HG03460 (cell line): ENCODE measurements around the gene IPCEF1.
"Not testable (repeated sequence)": the region's sequence is repeated elsewhere in the genome, so short reads cannot be mapped to it uniquely, and the experiment has no call there.

Source experiments
- ATAC-seq: cut with Tn5 transposase; IDR thresholded peaks from one replicate; pipeline ENCODE4 v1.9.1; 2021; ENCODE audit not compliant: unreplicated experiment

IPCEF1 gene

DNA sequence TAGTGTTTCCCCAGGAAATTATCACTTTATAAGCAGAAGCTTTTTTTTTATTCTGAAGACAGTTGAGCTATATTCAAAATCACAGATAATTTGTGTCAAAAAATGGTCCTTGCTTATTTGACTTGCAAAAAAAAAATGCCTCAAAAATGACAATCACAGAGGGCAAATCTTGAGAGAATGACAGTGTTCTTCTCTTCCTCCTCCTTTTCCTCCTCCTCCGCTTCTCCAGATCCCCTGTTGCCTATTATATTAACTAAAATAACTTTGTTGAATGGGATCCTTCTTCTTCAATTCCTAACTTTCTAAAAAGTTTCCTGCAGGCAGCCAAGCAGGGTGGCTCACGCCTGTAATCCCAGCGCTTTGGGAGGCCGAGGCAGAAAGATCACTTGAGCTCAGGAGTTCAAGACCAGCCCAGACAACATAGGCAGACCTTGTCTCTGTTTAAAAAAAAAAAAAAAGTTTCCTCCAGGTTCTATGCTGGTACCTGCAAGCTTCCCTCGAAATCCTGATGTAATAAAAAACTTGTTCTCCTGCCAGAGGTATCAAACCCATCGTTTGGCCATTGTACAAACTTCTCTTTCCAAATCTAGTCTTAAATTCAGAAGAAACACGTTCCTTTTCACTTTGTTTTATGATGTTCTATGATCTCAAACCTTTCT is 128.6 kb downstream of the IPCEF1 start:
- no peak for ATAC-seq

DNA sequence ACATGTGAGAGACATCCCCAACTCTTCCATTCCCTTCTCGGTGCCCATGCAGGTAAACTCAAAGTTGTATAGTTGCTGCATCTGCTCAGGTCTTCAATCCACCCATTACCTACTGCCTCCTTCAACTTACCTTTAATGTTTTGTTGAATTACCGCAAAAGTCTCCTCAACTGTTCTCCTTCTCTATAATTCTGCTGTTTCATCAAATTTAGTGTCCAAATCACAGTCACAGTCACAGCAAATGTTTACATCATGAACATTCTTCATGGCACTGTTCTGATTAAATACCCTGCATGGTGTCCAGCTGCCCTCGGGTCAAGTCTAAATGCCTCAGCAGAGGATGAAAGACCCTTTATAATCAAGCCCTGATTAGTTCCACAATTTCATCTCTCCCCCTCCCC is 130.1 kb downstream of the IPCEF1 start:
- ATAC-seq: no peak

DNA sequence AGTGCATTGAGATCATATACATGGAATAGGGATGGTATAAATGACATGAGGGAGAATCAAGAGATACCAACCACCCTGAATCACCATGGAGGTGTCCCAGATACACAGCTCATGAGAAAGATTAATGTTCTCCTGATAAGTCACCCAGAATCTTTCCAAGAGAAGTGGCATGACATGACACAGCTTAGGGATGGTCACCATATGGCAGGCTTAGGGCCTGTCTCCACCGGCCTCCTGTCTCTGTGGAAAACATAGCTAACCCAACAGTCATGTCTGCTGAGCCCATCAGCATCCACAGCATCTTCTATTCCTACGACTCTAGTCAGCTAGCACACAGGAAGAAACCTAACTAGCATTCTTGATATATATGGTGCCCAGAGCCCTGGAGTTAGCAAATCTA is 133.3 kb downstream of the IPCEF1 start:
- ATAC-seq: no peak

GRCh38 chr6:154222716-154223115 is 133.9 kb downstream of the IPCEF1 start:
- ATAC-seq: no peak

DNA sequence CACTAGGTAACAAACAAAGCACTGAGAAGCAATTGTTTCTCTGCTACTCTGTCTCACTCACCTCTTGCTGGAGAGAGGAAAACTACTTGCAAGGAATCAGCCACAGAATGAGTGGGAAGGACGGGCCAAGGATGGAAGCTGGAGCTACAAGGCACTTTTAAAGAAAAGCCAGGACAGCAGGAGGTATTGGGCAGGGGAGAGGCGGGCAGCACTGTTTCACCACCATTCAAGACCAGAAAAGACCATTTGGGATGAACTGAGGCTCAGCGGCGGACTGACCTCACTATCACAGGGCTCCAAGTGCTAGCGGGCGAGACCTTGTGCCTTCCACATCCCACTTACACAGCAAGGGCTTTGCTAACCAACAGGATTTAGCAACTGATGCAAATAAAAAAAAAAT is 137.4 kb downstream of the IPCEF1 start:
- no peak for ATAC-seq

GRCh38 chr6:154218787-154219186 is 137.8 kb downstream of the IPCEF1 start:
- ATAC-seq: no peak

- ATAC-seq: no peak
Measured at GRCh38 chr6:154218301-154218700, 138.3 kb downstream of the IPCEF1 start.

- no peak for ATAC-seq
Measured at GRCh38 chr6:154213782-154214181, 142.8 kb downstream of the IPCEF1 start.

DNA sequence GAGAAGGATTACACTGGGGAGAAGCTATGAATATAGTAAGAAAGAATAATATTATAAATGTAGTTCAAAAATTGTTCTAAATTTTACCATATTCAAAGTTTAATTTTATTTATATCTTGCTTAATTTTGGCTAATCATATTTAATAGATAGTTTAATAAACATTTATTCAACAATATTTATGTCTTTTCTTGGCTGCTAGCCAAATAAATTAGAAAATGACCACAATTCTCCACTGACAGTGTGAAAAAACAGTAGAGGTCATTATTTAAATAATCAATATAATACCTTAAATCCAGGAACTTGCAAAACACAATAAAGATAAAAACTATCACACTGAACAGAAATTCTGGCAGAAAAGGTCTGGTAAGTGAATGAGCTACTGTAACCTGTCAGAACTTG is 145.9 kb downstream of the IPCEF1 start:
- ATAC-seq: no peak

- no peak for ATAC-seq
Measured at GRCh38 chr6:154209555-154209954, 147.0 kb downstream of the IPCEF1 start.

- no peak for ATAC-seq
Measured at GRCh38 chr6:154206996-154207395, 149.6 kb downstream of the IPCEF1 start.

DNA sequence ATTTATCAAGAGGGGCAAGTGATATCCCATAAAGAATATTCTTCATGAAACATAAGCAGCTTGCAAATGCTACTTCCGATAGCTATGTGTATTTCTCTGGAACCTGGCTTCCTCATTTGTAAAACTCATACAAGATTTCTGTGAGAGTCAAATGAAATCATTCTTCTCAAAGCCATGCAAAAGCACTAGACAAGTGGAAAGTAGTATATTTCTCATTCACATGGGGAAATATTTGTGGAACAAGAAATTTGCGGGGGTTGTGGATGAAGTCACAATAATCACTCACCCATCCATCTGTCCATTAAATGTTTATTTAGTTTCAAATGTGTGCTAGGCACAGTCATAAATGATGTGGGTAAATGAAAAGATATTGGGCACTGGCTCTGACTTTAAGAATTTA is 150.5 kb downstream of the IPCEF1 start:
- ATAC-seq: no peak

GRCh38 chr6:154202958-154203357 is 153.6 kb downstream of the IPCEF1 start:
- ATAC-seq: no peak

DNA sequence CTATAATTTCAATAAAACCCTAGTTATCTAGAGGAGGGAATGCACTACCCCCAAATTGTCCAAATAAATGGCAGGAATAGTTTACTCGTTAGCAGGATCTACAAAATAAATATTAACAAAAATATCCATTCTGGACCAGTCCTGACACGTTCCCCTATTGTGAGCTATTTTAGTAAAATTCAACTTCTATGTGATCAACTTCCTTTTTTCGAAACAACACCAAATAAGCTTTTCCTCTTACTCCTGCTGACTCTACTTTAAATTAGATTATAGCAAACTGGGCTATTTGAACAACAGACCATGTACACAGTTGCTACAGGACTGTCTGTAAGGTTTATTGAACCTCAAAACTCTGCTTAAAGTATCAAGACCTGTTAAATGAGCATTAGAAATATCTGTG is 154.3 kb downstream of the IPCEF1 start:
- no peak for ATAC-seq

DNA sequence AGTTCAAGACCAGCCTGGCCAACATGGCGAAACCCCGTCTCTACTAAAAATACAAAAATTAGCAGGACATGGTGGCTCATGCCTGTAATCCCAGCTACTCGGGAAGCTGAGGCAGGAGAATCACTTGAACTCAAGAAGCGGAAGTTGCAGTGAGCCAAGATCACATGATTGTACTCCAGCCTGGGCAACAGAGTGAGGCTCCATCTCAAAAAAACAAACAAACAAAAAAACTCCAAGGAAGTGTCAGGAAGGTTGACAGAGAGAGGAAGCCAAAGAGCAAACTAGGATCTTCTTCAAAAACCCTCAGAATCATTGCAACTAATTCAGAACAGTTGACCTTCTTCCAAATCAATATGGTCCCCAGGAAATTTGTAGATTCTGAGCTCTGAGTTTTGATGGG is 154.9 kb downstream of the IPCEF1 start:
- not testable (repeated sequence) for ATAC-seq

DNA sequence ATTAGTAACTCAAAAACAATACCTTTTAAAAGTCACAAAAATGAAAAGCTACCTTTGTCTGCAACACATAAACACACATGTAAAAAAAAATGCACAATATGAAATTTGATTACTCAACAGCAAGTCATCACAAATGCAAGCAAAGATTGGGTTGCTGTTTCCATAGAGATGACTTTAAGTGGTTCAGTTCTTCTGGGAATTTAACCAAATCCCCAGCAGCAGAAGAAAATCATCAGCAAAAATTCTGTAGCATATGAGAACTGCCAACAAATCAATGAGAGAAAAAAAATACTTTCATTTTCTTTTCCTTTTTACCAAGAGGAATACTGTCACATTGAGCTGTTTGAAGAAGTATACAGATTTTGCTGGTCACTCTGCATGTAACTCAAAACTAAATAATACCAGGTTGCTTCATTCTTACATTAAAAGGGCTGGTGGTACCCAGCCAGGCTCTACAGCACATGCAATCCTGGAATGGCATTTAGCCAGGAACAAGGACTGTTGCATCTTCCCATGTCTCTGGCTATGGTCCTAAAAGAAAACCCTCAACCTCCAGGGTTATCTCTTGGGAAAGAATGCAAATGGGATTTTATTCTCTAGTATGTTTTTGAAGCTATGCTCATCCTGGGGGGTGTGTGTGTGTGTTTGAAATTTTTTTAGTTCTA is 159.3 kb downstream of the IPCEF1 start:
- ATAC-seq: no peak

- no peak for ATAC-seq
Measured at GRCh38 chr6:154196333-154196885, 160.2 kb downstream of the IPCEF1 start.

- peak; percentile 51 for ATAC-seq
Measured at GRCh38 chr6:154187714-154188113, 168.9 kb downstream of the IPCEF1 start.

- no peak for ATAC-seq
Measured at GRCh38 chr6:154187203-154187602, 169.4 kb downstream of the IPCEF1 start.

DNA sequence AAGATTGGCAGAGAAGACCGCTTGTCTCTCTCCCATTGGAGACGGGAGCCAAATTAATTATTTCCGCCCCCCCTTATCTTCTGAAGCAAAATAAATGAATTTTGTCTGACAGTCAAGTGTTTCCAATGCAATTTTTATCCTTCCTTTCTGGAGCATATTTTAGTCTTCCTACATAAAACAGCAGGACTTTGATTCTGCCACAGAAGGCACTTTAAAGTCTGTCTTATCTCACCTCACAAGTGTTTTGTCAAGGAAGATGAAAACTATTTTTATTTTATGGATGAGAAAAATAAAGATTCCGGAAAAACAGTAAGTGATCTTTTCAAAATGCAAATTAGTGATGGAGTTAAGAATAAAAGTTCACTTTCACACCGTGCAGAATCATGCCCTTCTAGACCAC is 177.2 kb downstream of the IPCEF1 start:
- no peak for ATAC-seq

- ATAC-seq: not testable (repeated sequence)
Measured at GRCh38 chr6:154172393-154172792, 184.2 kb downstream of the IPCEF1 start.

DNA sequence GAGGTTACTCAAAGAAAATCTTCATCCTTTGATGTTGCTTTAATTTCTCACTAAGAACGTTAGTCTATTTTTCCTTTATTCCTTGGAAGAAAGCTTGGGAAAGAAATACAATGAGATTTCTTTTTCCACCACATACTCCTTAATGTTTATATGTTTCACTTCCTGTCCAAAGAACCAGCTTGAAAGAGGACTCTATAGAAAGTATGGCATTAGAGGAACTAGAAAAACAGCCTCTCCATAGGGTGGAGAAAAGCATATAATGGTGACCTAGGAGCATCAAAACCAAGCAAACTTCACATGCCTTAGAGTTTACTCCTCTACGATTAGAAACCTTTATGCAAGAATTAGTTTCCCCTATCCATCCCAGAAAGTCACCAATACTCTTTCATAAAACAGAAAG is 186.5 kb downstream of the IPCEF1 start:
- ATAC-seq: no peak
